Kidney (tissue), 14 donors: ENCODE measurements around the gene LGR6. TPM values are rescaled to one million over a fixed set of nuclear protein-coding genes. Genes with fewer than 3 reads are reported as not detected.

ENCODE experiments used
- DNase-seq, 5 donors: peaks; one replicate each; pipeline ENCODE4 v3.0.0-alpha.2; 2013 to 2020
- FAIRE-seq: peaks from 2 replicates; lab custom pipeline; 2012; peaks lifted over from hg19 to GRCh38; lab: Jason Lieb, UNC
- H3K27ac ChIP-seq, 2 donors: one replicate each; pipeline ENCODE4 v1.7.0; 2013; ENCODE audit warnings: low read depth in 2 of 2, low read length in 2 of 2, inconsistent platforms in 1 of 2
- H3K27me3 ChIP-seq: one replicate; pipeline ENCODE4 v1.7.1; 2013; ENCODE audit warnings: low read length, inconsistent platforms; ENCODE audit not compliant: control insufficient read depth, insufficient read depth
- H3K36me3 ChIP-seq, 3 donors: one replicate each; pipeline versions ENCODE4 v1.7.0 to v1.7.1; 2013; ENCODE audit warnings: low read length in 3 of 3, control low read depth in 1 of 3, inconsistent platforms in 1 of 3; ENCODE audit not compliant: insufficient read depth in 3 of 3, control insufficient read depth in 2 of 3
- H3K4me1 ChIP-seq, 3 donors: one replicate each; pipeline versions ENCODE4 v1.7.0 to v1.7.1; 2013; ENCODE audit warnings: low read length in 3 of 3, inconsistent platforms in 1 of 3, low read depth in 1 of 3; ENCODE audit not compliant: control insufficient read depth in 2 of 3, insufficient read depth in 2 of 3
- H3K4me3 ChIP-seq, 3 donors: one replicate each; pipeline versions ENCODE4 v1.7.0 to v1.8.1; 2013; ENCODE audit warnings: low read length in 3 of 3, control low read depth in 1 of 3, inconsistent platforms in 1 of 3
- H3K9ac ChIP-seq, 3 donors: one replicate each; pipeline versions ENCODE4 v1.7.0 to v1.7.1; 2013; ENCODE audit warnings: low read length in 3 of 3, control low read depth in 1 of 3, inconsistent platforms in 1 of 3
- H3K9me3 ChIP-seq, 3 donors: one replicate each; pipeline versions ENCODE4 v1.7.0 to v1.7.1; 2013; ENCODE audit warnings: low read length in 3 of 3, control low read depth in 1 of 3, inconsistent platforms in 1 of 3; ENCODE audit not compliant: control insufficient read depth in 2 of 3, insufficient read depth in 1 of 3
- CTCF ChIP-seq: IDR thresholded peaks from 3 replicates; pipeline ENCODE4 v1.5.1; 2012; ENCODE audit warnings: mild to moderate bottlenecking, moderate library complexity, borderline replicate concordance; ENCODE audit not compliant: insufficient read depth; ENCODE audit errors: extremely low read depth
- intact Hi-C: fragments of 100-400 bp; cut with DNase I; formaldehyde crosslinking; loops from one replicate; pipeline ENCODE4 v1.11.1; 2022
- polyA plus RNA-seq: library from polyadenylated mRNA; stranded (reverse); fragments of 350-450 nt; fragmentation: Illumina TruSeq; extraction: RNeasy Lipid Tissue Mini Kit (QIAGEN cat#74804); gene quantifications from one replicate; pipeline ENCODE4 v1.2.3, GENCODE V29; 2014; ENCODE audit warnings: low read depth, low replicate concordance; ENCODE audit not compliant: insufficient read depth
- total RNA-seq: library from RNA; stranded (reverse); fragmentation: NEBNext Ultra II Directional; extraction: Animal tissue kit (Norgen Biotek cat#: 25700); gene quantifications from one replicate; pipeline ENCODE4 v1.2.1, GENCODE V29; 2021
- donor health status: control.
- donor health status: control.
- donor health status: control.
- donor health status: control.
- donor health status: control.
- donor health status: DM: yes; HTN: yes; CAD: no.
- donor health status: Normal renal cell carcinoma (clear cell type).

The LGR6 gene
- total and polyA plus RNA-seq, 2 donors from 2014 or later: 1.8 to 4.1 TPM

GRCh38 chr1:202282025-202282371, 88.4 kb downstream of the LGR6 start:
- Histone ChIP-seq H3K9me3 (no peaks in the 10 kb centered on the region), H3K36me3 (no peaks in the 10 kb centered on the region), H3K27ac (no peak overlapping the region), H3K4me1 (peaks cover 0 to 17% (median 6%) of the 10 kb centered on the region in 3 donors), H3K4me3 (no peak overlapping the region), H3K9ac (no peak overlapping the region), H3K27me3 (no peaks in the 10 kb centered on the region)
- no peak for TF ChIP-seq CTCF
- DNase-seq (peak in 3 of 5 donors; percentile 33 to 55 (median 55)), FAIRE-seq (no peak)
- intact Hi-C loops: no loop called here

DNA sequence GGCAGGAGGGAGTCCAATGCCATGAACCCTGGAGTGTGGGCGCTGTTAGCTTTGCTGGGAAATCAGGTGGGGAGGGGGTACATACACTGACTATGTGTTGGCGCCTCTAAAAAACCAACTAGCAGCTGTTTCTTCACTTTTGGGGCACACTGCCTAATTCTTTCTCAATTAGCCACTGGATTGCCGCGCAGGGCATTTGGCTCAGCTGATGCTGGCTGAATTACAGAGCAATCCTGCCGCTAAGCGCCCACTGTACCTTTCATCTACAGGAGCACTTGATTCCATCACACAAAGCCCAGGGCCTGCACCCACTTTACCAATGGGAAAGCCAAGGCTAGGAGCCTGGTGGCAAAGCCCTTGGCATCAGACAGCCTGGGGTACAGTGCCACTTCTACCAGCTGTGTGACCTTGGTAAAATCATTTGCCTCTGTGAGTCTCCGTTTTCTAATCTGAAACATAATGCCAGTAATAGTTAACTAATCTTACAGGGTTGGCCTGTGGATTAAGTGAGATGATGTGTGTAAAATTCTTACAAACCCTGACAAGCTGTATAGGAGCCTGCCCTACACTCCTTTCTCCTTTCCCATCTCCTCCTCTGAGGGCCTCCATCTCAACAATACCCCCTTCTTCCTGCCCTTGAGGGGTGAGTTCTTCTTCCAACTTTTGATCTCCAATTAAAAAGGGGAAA, 89.1 kb downstream of the LGR6 start:
- Histone ChIP-seq H3K4me3 (no peak overlapping the region), H3K9ac (no peak overlapping the region), H3K9me3 (no peaks in the 10 kb centered on the region), H3K27me3 (no peaks in the 10 kb centered on the region), H3K36me3 (no peaks in the 10 kb centered on the region), H3K4me1 (peaks cover 0 to 19% (median 8%) of the 10 kb centered on the region in 3 donors), H3K27ac (no peak overlapping the region)
- no peak for TF ChIP-seq CTCF
- FAIRE-seq (no peak), DNase-seq (no peak)
- intact Hi-C loops: no loop called here

DNA sequence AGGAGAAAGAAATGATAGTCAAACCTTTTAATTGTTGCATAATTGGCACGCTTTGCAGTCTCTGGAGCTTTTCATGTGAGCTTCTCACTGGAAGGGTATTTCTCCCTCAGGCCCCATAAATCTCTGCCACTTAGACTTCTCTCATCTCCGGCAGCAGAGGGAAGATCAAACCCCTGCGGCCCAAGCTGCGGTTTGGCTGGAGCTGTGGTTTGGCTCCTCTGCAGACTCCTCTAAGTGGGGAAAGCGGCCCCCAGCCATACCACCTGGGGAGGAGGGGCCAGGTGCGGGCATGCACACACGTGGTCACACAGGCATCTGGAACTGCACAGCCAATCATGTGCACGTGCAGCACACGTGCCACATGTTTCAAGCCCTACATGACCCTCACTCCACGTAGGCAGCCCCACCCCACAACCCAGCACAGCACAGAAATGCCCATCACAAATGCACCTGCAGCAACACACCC, 89.8 kb downstream of the LGR6 start:
- Histone ChIP-seq H3K4me3 (no peak overlapping the region), H3K36me3 (no peaks in the 10 kb centered on the region), H3K27me3 (no peaks in the 10 kb centered on the region), H3K4me1 (peaks cover 0 to 19% (median 8%) of the 10 kb centered on the region in 3 donors), H3K9ac (no peak overlapping the region), H3K9me3 (no peaks in the 10 kb centered on the region), H3K27ac (no peak overlapping the region)
- FAIRE-seq (no peak), DNase-seq (peak in 4 of 5 donors; percentile 60 to 75 (median 67))
- TF ChIP-seq CTCF: no peak
- intact Hi-C loops: no loop called here
